K562 (cell line): ENCODE data around the gene OTOGL. TPM values are rescaled to one million over a fixed set of nuclear protein-coding genes. Genes with fewer than 3 reads are reported as not detected.

ENCODE experiments used
- ATAC-seq: fragments of 200-7000 bp; cut with Tn5 transposase; 3 replicates; pipeline ENCODE4 v1.9.1; 2020; ENCODE audit warnings: moderate library complexity
- BruUV-seq: library from RNA; stranded (reverse); fragments of 400-500 nt; replicated peaks from 2 replicates; lab custom pipeline; 2021; lab: Mats Ljungman, UMichigan
- CTCF ChIA-PET: fragments of 300-600 bp; formaldehyde crosslinking; extraction: SDS; loops from one replicate; lab custom pipeline; 2021; ENCODE audit warnings: low intra/inter-chr PET ratio; lab: Yijun Ruan, JAX
- POLR2A ChIA-PET: fragments of 300-600, 350-650 bp; sonication (Branson Sonifier 250); formaldehyde crosslinking; extraction: SDS; loops from one replicate; lab custom pipeline; 2021; ENCODE audit warnings: antibody characterized with exemption, inconsistent platforms; lab: Yijun Ruan, JAX
- DNase-seq, 4 experiments: peaks; one replicate each; pipeline versions ENCODE4 v3.0.0 to v3.0.0-alpha.2; 2011 to 2018; ENCODE audit warnings: low spot score in 3 of 4, mixed read lengths in 3 of 4; ENCODE audit errors: extremely low read depth in 1 of 4
- FAIRE-seq: peaks from 2 replicates; lab custom pipeline; 2011; peaks lifted over from hg19 to GRCh38; lab: Jason Lieb, UNC
- H2AFZ ChIP-seq: 2 replicates; pipeline ENCODE4 v1.6.0; 2011; ENCODE audit warnings: low read depth, low read length, control low read depth, inconsistent platforms
- H3K27ac ChIP-seq: fragments of 200-600 bp; 3 replicates; pipeline ENCODE4 v1.8.0; 2011; ENCODE audit warnings: low read depth, mild to moderate bottlenecking, control low read depth, inconsistent platforms, low read length, moderate library complexity, mixed read lengths; ENCODE audit errors: extremely low read depth
- H3K27me3 ChIP-seq, 2 experiments: fragments of 300-600 bp in 1 of 2; 2 replicates in 1 of 2; 3 replicates in 1 of 2; pipeline versions ENCODE4 v1.6.0 to v1.8.0; 2011; ENCODE audit warnings: inconsistent platforms in 2 of 2, low read length in 2 of 2, mild to moderate bottlenecking in 1 of 2, mixed read lengths in 1 of 2, moderate library complexity in 1 of 2; ENCODE audit not compliant: control insufficient read depth in 2 of 2, insufficient read depth in 2 of 2
- H3K36me3 ChIP-seq: fragments of 300-600 bp; 3 replicates; pipeline ENCODE4 v1.8.0; 2011; ENCODE audit warnings: mild to moderate bottlenecking, low read length, inconsistent platforms; ENCODE audit not compliant: control insufficient read depth, insufficient read depth
- H3K4me1 ChIP-seq, 2 experiments: fragments of 200-600 bp in 1 of 2; replicated peaks in 1 of 2; 2 replicates in 1 of 2; 3 replicates in 1 of 2; pipeline versions ENCODE4 v1.5.1 to v1.8.0; 2011; ENCODE audit warnings: inconsistent platforms in 2 of 2, low read length in 2 of 2, mild to moderate bottlenecking in 1 of 2, mixed read lengths in 1 of 2, moderate library complexity in 1 of 2; ENCODE audit not compliant: control insufficient read depth in 2 of 2, insufficient read depth in 2 of 2
- H3K4me2 ChIP-seq: 2 replicates; pipeline ENCODE4 v1.6.1; 2011; ENCODE audit warnings: low read length, control low read depth, inconsistent platforms, mixed read lengths; ENCODE audit not compliant: insufficient read depth
- H3K4me3 ChIP-seq: fragments of 200-600 bp; sonication (generic), shearing (Covaris generic); 2 replicates; pipeline ENCODE4 v1.5.1; 2016; ENCODE audit warnings: control low read depth, inconsistent platforms
- H3K79me2 ChIP-seq: fragments of 200-600 bp; 3 replicates; pipeline ENCODE4 v1.8.0; 2011; ENCODE audit warnings: low read length, inconsistent platforms; ENCODE audit not compliant: control insufficient read depth, insufficient read depth
- H3K9ac ChIP-seq, 2 experiments: 2 replicates each; pipeline versions ENCODE4 v1.6.0 to v1.6.1; 2011; ENCODE audit warnings: low read depth in 2 of 2, low read length in 2 of 2, control low read depth in 1 of 2, inconsistent platforms in 1 of 2, mild to moderate bottlenecking in 1 of 2, mixed read lengths in 1 of 2; ENCODE audit not compliant: insufficient read depth in 1 of 2
- H3K9me1 ChIP-seq: one replicate; pipeline ENCODE4 v1.6.0; 2011; ENCODE audit warnings: inconsistent platforms, mild to moderate bottlenecking, low read length, moderate library complexity; ENCODE audit not compliant: control insufficient read depth, insufficient read depth
- H3K9me3 ChIP-seq: replicated peaks from 2 replicates; pipeline ENCODE4 v1.5.1; 2011; ENCODE audit warnings: low read depth, low read length, inconsistent platforms; ENCODE audit not compliant: control insufficient read depth, insufficient read depth
- H4K20me1 ChIP-seq: replicated peaks from 2 replicates; pipeline ENCODE4 v1.6.1; 2011; ENCODE audit warnings: low read length, inconsistent platforms, mixed read lengths; ENCODE audit not compliant: control insufficient read depth, insufficient read depth
- CLOCK ChIP-seq: fragments of 250-450 bp; sonication (Bioruptor Pico); IDR thresholded peaks from 2 replicates; pipeline ENCODE4 v1.4.0; 2020; ENCODE audit warnings: mild to moderate bottlenecking, moderate library complexity, borderline replicate concordance
- CREB3 ChIP-seq: fragments of 450-650 bp; conservative IDR thresholded peaks from 2 replicates; pipeline ENCODE4 v1.6.1; 2016; ENCODE audit warnings: missing genetic modification characterization, low read depth, mild to moderate bottlenecking, missing compliant biosample characterization, moderate library complexity
- ETV5 ChIP-seq: sonication (generic); formaldehyde crosslinking; IDR thresholded peaks from 2 replicates; pipeline ENCODE4 v1.4.0; 2020; ENCODE audit warnings: low read depth, mild to moderate bottlenecking, missing genetic modification reagents
- GATA2 ChIP-seq: sonication (generic); formaldehyde crosslinking; IDR thresholded peaks from 2 replicates; pipeline ENCODE4 v1.4.0; 2020; ENCODE audit warnings: mild to moderate bottlenecking, missing genetic modification reagents
- KLF6 ChIP-seq: fragments of 250-450 bp; sonication (Bioruptor Pico); IDR thresholded peaks from 2 replicates; pipeline ENCODE4 v1.4.0; 2020; ENCODE audit warnings: mild to moderate bottlenecking, moderate library complexity, borderline replicate concordance
- NCOA4 ChIP-seq: fragments of 450-650 bp; IDR thresholded peaks from 2 replicates; pipeline ENCODE4 v1.6.1; 2018; ENCODE audit warnings: mild to moderate bottlenecking; ENCODE audit not compliant: partially characterized antibody
- PBX2 ChIP-seq, 2 experiments: IDR thresholded peaks in 1 of 2; conservative IDR thresholded peaks in 1 of 2; 2 replicates each; pipeline ENCODE4 v1.6.1; 2016; ENCODE audit warnings: low read depth in 2 of 2, mild to moderate bottlenecking in 1 of 2, missing compliant biosample characterization in 1 of 2, missing genetic modification characterization in 1 of 2, moderate library complexity in 1 of 2
- PCBP2 ChIP-seq: fragments of 200-400 bp; formaldehyde crosslinking; IDR thresholded peaks from 2 replicates; pipeline ENCODE4 v1.6.1; 2018; ENCODE audit warnings: low read length, low read depth, mild to moderate bottlenecking, moderate library complexity; ENCODE audit not compliant: poor library complexity, severe bottlenecking
- SFPQ ChIP-seq: fragments of 200-400 bp; formaldehyde crosslinking; IDR thresholded peaks from 2 replicates; pipeline ENCODE4 v1.6.1; 2017; ENCODE audit warnings: mild to moderate bottlenecking, low read depth, low read length, moderate library complexity
- TCF3 ChIP-seq: sonication (generic); formaldehyde crosslinking; IDR thresholded peaks from 2 replicates; pipeline ENCODE4 v1.4.0; 2020; ENCODE audit warnings: mild to moderate bottlenecking, missing genetic modification reagents
- WGBS: fragments of 100-300 bp; shearing (Covaris generic); methylation state at CpG from one replicate; pipeline ENCODE4 v1.1.6; 2016; ENCODE audit warnings: low coverage, mixed read lengths; ENCODE audit not compliant: insufficient coverage; ENCODE audit errors: missing lambda C conversion rate; 5-methylcytosine and 5-hydroxymethylcytosine counted together
- in situ Hi-C: fragments of 300-500 bp; cut with MboI; formaldehyde crosslinking; loops from 4 replicates; pipeline ENCODE4 v1.15.0; 2018; ENCODE audit warnings: inconsistent platforms, mixed read lengths
- intact Hi-C: fragments of 100-400 bp; cut with micrococcal nuclease; formaldehyde crosslinking; loops from 2 replicates; pipeline ENCODE4 v1.14.2; 2022
- polyA plus RNA-seq, 8 experiments: library from polyadenylated mRNA; depleted of rRNA in 4 of 8; stranded (reverse) in 5 of 8; unstranded in 3 of 8; fragments of >200 nt; fragmentation: Nextera tagmentation in 2 of 8; fragmentation: Illumina TruSeq in 1 of 8; extraction: Ambion mirVana in 2 of 8; extraction: Trizol in 1 of 8; gene quantifications; 2 replicates each; pipeline versions ENCODE4 v1.2.1 to v1.2.3, GENCODE V29; 2011 to 2014; ENCODE audit warnings: inconsistent platforms in 1 of 8, missing spikeins in 1 of 8
- total RNA-seq, 7 experiments: library from RNA; depleted of rRNA in 6 of 7; stranded (reverse); fragments of >200 nt in 6 of 7; fragmentation: Illumina TruSeq in 2 of 7; extraction: Trizol in 2 of 7; gene quantifications; 2 replicates each; pipeline versions ENCODE4 v1.2.1 to v1.2.3, GENCODE V29; 2011 to 2021; ENCODE audit warnings: low replicate concordance in 1 of 7
- TF ChIP-seq, protein P1 (sequence below): IDR thresholded peaks from 3 replicates; pipeline ENCODE4 v1.6.1; 2011; ENCODE audit warnings: borderline replicate concordance, mild to moderate bottlenecking; ENCODE audit not compliant: insufficient read length, insufficient read depth

The OTOGL gene
- total and polyA plus RNA-seq, 9 of the 15 experiments (the other 6 are each of a cell fraction or from before 2014, with no cell fraction given), result 0.02 to 0.03 TPM; not detected in 7

DNA sequence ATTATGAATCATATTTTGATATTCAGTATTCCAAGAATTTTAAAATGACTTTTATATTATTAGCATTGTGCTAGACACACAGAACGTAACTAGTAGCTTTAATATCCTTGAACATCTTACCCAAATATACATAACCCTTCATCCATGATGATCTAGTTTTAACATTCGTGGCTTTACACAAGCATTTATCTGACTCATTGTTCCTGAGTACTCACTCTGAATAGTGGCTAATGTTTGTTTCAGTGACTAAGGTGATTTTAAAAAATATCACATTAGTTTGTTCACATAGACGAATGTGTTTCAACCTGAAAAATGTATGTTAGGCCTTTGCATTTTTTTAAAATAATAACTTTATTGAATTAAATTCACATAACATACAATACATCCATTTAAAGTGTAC is 264.7 kb downstream of the OTOGL start:
- no peaks in the 10 kb centered on the region for H3K79me2 ChIP-seq
- no TSS peak for BruUV-seq
- ATAC-seq, result no peak
- no peaks in the 10 kb centered on the region for H3K9me1 ChIP-seq
- POLR2A ChIA-PET, result no interaction called here
- WGBS, result 0% methylated on average over 3 of the region's 3 CpGs
- no peaks in the 10 kb centered on the region for H3K36me3 ChIP-seq
- intact Hi-C loops (no loop called here), in situ Hi-C loops (no loop called here)
- no peak for DNase-seq
- CTCF ChIA-PET, result no interaction called here
- no peaks in the 10 kb centered on the region for H3K27me3 ChIP-seq
- no peak overlapping the region for H3K27ac ChIP-seq
- no peak overlapping the region for H3K4me2 ChIP-seq
- no peak overlapping the region for H2AFZ ChIP-seq
- H3K4me1 ChIP-seq, result no peaks in the 10 kb centered on the region
- H4K20me1 ChIP-seq, result no peaks in the 10 kb centered on the region
- H3K9ac ChIP-seq, result no peak overlapping the region
- H3K9me3 ChIP-seq, result peaks cover 2% of the 10 kb centered on the region
- H3K4me3 ChIP-seq, result no peak overlapping the region
- FAIRE-seq, result no peak
- no peak for TF ChIP-seq SFPQ
- no peak for TF ChIP-seq KLF6 (CRISPR knock-in tag)
- TF ChIP-seq, protein P1, sequence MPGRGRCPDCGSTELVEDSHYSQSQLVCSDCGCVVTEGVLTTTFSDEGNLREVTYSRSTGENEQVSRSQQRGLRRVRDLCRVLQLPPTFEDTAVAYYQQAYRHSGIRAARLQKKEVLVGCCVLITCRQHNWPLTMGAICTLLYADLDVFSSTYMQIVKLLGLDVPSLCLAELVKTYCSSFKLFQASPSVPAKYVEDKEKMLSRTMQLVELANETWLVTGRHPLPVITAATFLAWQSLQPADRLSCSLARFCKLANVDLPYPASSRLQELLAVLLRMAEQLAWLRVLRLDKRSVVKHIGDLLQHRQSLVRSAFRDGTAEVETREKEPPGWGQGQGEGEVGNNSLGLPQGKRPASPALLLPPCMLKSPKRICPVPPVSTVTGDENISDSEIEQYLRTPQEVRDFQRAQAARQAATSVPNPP, result no peak
- no peak for TF ChIP-seq ETV5
- no peak for TF ChIP-seq GATA2 (CRISPR knock-in tag)
- TF ChIP-seq PBX2 (CRISPR knock-in tag; IDR thresholded peaks at IDR 0.05; ENCODE audit: low read depth), result no peak
- no peak for TF ChIP-seq PBX2 (tag; conservative IDR thresholded peaks at IDR 0.05; ENCODE audit: low read depth)
- no peak for TF ChIP-seq TCF3 (CRISPR knock-in tag)
- no peak for TF ChIP-seq PCBP2
- no peak for TF ChIP-seq CREB3 (tag)
- no peak for TF ChIP-seq CLOCK (CRISPR knock-in tag)
- no peak for TF ChIP-seq NCOA4
